ENCODE measurements around the gene BZW1.

DNA sequence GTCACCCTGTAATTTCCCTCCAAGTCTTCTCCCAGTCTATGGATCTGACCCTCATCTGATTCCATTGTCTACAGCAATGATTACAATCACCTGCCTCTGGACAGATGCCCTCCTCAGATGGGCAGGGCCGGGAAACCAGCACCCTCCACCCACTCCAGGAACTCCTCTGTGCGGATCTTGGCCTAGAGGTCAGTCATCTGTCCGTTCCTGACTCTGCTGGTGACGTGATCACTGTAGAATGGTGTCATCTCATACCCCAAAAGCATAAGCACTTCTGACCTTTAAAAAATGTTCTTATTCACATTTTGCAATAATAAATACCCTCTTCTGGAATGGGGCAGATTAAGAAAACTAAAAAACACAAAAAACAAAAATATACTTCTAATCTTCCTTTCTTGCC is 29.5 kb upstream of the BZW1 start:
- no peak for TF ChIP-seq SMC3 (IDR thresholded peaks at IDR 0.05; ENCODE audit: low read depth, low read length)
- TF ChIP-seq GABPA (IDR thresholded peaks at IDR 0.05; ENCODE audit: low read depth), result no peak
- TF ChIP-seq RAD21 (IDR thresholded peaks at IDR 0.05; ENCODE audit: low read length), result no peak
- TF ChIP-seq CTCF (IDR thresholded peaks at IDR 0.05), result no peak
- no peak for TF ChIP-seq POLR2AphosphoS5 (IDR thresholded peaks at IDR 0.05; ENCODE audit: low read depth, low read length)
- no peak for TF ChIP-seq RCOR1 (IDR thresholded peaks at IDR 0.05; ENCODE audit: low read length)
- no peak for TF ChIP-seq EZH2phosphoT487 (IDR thresholded peaks at IDR 0.05; ENCODE audit: borderline replicate concordance, low read depth)
- no peak for TF ChIP-seq USF2 (IDR thresholded peaks at IDR 0.05; ENCODE audit: borderline replicate concordance, low read depth, low read length)
- TF ChIP-seq ELF1 (IDR thresholded peaks at IDR 0.05), result no peak
- TF ChIP-seq REST (IDR thresholded peaks at IDR 0.05; ENCODE audit: low read depth, low read length), result no peak
- no peak for TF ChIP-seq EP300 (IDR thresholded peaks at IDR 0.05; ENCODE audit: borderline replicate concordance in 1 of 2, low read depth in 1 of 2, low read length in 1 of 2)
- no peak for TF ChIP-seq MAX (IDR thresholded peaks at IDR 0.05; ENCODE audit: low read depth)
- TF ChIP-seq JUND (IDR thresholded peaks at IDR 0.05), result no peak
- TF ChIP-seq NRF1 (IDR thresholded peaks at IDR 0.05; ENCODE audit: low read depth, low read length), result no peak
